Activated gamma-delta T cell treated with anti-CD3 and anti-CD28 coated beads, Interleukin-2, amount 50 U/mL, for 16 hours (primary cell): ENCODE data around the gene HOXB13.

ENCODE experiments used
- DNase-seq: peaks from one replicate; pipeline ENCODE4 v3.0.0-alpha.2; 2020; ENCODE audit warnings: low read depth

HOXB13 gene

GRCh38 chr17:48704361-48705248 is 23.9 kb downstream of the HOXB13 start:
- DNase-seq = no peak

GRCh38 chr17:48701864-48702532 is 26.6 kb downstream of the HOXB13 start:
- DNase-seq = no peak

- DNase-seq = no peak
Observed at GRCh38 chr17:48693178-48693577, 35.4 kb downstream of the HOXB13 start.

GRCh38 chr17:48692049-48692448 is 36.5 kb downstream of the HOXB13 start:
- DNase-seq = no peak

GRCh38 chr17:48690655-48691054 is 37.9 kb downstream of the HOXB13 start:
- no peak for DNase-seq

GRCh38 chr17:48681609-48682008 is 46.9 kb downstream of the HOXB13 start:
- DNase-seq = no peak

- DNase-seq = no peak
Observed at GRCh38 chr17:48679385-48680096, 49.0 kb downstream of the HOXB13 start.

GRCh38 chr17:48678141-48678971 is 50.2 kb downstream of the HOXB13 start:
- DNase-seq = peak; percentile 56

- no peak for DNase-seq
Observed at GRCh38 chr17:48676963-48677558, 51.5 kb downstream of the HOXB13 start.
